Left hindlimb (tissue), 1 donor: Measurements from ENCODE around the gene DCC.

Source experiments
- DNase-seq: peaks from one replicate; pipeline ENCODE4 v3.0.0-alpha.2; 2018

Gene DCC

DNA sequence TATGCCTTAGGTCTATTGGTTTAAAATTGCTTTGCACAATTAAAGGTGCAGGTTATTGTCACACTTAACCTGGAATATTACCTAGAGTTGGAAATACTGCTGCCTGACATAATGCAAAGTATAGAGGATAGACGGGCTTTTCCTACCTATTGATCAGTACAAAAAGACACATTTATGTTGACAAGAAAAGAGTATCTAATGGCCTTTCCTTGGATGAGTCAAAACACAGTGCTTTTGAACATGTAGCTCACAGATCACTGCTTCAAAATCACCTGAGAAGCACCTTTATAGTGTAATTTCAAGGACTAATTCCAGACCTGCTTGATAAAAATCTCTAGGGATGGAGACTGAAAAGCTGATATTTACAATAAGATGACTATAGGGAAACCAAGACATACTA is 262.8 kb downstream of the DCC start:
- no peak for DNase-seq

DNA sequence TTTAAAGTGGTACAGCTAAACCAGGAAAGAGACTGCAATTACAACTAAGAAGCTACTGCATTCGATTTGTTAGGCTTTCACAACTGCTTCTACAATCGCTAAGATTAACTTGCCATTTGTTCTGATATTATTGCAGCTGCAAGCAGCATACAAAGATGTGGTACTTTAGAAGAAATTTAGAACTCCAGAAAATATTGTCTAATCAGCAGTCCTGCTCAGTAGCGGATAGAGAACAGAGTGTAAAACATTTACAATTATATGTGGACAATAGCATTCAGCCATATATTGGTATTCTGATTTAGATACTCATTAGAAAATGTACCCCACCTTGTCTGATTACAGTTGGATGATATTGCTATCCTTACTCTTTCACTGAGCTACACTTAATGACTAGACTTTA is 265.3 kb downstream of the DCC start:
- no peak for DNase-seq

DNA sequence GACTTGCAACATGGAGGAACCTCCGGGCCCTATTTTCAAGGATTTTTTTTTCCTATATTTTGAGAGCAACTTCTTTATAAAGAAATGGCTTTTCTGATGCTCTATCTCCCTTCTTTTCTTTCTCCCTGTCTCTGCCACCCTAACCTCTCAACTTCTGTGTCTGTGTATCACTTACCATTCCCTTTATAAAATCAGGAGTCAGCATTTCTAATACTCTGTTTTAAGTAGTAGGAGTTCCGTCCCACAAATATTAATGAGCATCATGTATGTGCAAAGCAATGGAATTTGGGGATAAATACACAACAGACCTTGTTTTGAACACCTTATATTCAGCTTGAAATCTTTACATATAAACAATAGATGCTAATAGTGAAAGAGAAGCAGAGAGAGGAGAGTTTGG is 268.0 kb downstream of the DCC start:
- no peak for DNase-seq

DNA sequence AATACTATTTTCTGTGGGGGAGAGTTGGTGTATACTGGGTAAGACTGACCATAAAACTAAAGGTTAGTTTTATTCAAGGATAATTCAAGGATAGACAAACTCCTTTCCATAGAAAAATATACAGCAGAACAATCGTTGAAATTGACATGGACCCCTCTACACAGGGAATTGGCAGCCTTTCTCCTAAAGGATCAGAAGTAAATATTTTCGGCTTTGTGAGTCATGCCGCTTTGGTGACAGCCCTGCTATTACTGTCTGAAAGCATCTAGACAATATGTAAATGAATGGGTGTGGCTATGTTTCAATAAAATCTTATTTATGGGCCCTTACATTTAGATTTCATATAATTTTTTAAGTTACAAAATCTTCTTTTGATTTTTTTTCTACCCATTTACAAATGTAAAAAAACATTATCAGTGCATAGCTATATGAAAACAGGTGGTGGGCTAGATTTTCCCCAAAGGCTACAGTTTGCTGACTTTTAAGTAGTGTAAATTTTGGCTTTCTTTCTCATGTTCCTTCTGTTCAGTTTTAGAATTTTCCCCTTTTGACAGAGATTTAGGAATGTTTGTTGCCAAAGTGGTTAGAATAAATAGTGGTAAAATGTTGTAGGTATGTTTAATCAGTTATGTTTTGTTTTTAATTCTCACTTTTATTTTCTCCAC is 270.6 kb downstream of the DCC start:
- no peak for DNase-seq

DNA sequence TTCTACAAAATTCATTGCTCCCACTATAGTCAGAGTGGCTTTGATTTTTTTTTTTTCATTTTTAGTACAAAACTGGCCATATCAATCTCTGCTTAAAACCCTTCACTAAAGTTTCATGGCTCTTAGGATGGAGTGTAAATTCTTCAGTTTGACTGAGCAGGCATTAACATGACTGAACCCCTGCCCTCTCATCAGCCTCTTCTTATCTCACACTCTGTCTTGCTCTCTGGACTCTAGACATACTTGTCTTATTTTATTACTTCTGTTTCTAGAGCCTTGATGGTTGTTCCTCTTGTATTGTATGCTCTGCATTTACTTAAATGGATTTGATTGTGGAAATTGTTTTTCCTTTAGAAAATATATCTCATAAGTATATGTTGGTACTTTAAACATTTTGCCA is 272.4 kb downstream of the DCC start:
- no peak for DNase-seq

DNA sequence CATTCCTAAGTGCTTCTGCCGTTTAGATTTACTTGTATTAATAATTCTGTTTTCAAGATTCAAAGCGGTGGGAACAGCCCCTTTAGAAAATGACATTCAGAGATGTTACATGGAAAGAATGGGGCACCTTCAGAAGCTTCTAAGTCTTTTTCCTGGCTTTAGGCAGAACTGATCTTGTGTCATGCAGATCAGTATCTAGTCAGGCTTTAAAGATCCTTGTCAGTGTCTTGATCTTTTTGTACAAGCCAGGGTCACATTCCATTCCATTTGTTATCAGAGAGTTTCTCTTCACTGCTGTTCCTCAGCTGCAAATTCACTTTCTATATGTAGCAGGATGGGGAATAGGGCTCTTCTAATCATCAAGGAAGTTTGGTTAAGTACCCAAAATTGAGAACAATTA is 275.3 kb downstream of the DCC start:
- no peak for DNase-seq

DNA sequence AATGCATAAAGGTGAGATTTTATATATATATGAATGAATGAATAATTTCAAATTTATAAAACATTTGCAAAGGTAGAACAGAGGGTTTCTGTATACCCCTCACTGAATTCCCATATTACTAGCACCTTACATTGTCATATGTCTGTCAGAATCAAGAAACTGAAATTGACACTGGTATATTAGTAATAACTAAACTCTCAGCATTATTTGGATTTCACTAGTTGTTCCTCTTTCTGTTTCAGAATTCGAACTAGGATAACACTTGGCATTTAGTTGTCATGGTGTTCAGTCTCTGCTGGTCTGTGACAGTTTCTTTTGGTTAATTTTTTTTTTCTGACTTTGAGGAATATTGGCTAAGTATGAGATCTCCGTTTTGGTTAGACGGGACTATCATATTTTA is 275.9 kb downstream of the DCC start:
- no peak for DNase-seq

DNA sequence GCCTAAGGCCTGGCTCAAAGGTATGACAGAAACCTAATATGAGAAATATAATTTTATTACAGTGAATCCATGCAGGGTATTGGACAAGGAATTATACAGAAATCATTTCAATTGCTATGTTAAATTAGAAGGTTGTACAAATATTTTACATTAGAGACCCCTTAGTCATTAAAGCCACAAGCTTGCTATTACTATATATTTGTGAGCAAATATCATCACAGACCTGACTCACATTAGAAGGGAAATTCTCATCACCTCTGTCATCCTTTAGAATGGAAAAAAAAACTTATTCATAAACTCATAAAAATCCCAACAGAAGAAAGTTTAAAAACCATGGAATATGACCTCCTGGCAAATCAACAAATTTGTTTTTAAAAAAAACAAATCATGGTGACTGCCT is 277.9 kb downstream of the DCC start:
- DNase-seq: no peak

DNA sequence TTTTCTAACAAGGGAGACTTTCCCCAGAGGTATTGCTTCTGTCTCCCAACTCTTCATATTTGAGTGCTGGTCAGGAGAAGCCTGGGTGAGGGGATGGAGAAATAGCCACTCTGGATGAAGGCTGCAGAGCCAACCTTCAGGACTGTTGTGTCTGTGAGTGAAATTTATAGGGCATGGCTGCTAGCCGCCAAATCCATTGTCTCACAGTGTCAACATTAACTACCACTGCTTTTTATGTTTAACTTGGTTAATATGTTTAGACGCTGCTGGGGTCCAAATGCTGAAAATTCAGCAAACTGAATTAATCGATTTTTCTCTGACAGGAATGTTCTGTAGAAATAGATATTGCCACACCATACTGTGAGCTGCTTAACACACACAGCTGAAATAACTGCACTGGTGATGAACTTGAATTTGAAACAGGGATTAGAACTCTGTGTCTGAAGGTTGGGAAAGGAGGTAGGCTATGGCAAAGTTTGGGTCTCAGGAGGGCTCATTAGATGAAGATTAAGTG is 281.0 kb downstream of the DCC start:
- DNase-seq: no peak

DNA sequence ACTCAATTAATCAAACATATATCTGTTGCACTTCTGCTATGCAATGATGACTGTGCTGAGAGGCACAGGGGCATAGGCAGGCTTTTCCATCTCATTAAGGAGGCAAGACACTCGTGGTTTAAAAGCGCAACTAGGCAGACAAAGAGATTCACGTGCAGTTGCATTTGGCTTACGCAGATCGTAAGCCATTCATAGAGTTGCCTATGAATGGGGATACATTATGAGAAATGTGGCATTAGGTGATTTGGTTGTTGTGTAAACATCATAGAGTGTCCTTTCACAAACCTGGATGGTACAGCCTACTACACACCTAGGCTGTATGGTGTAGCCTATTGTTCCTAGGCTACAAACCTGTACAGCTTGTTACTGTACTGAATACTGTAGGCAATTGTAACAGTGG is 284.7 kb downstream of the DCC start:
- DNase-seq: no peak

DNA sequence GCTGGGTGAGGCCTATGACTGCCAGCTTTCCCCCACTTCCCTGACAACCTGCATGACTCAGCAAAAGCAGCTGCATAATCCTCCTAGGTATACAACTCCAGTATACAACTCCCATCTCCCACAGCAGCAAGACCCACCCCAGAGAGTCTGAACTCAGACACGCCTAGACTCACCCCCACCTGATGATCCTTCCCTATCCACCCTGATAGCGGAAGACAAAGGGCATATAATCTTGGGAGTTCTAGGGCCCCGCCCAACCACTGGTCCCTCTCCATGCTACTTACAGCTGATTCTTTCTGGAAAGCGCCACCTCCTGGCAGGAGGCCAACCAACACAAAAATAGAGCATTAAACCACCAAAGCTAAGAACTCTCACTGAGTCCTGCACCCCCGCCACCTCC is 296.5 kb downstream of the DCC start:
- no peak for DNase-seq

DNA sequence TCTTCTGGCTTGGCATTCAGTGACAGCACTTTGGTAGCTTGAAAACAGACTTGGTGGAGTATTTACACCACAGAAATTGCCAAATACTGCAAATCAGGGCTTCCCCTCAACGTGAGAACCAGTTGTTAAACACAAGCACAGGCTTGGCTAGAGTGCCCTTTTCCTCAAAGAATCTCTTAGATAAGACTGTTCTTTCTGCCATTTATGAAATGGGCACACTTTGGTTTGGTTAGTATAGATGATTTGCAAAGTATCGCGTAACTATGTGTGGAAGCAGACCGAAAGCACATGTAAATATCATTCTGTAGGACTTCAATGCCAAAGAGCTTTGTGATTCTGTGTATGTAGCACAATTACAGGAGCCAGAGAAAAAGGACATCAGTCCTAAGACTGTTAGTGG is 308.2 kb downstream of the DCC start:
- no peak for DNase-seq

DNA sequence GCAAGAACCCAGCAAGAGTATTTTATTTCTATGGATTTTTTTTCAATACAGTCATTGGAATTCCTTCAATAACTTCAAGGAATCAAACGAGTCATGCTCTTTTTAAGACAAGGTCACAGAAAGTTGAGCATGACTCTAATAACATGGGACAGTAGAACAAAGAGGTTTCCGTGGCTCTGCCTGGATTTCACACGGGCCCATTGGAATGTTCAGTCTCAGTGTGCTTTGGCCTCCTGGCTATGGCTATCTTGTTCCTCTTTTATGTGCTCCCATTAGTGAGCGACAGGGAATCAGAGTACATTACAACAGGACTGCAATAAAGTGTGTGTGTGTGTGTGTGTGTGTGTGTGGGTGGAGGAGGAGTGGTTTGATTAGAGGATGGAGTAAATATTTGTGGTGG is 312.4 kb downstream of the DCC start:
- DNase-seq: no peak

DNA sequence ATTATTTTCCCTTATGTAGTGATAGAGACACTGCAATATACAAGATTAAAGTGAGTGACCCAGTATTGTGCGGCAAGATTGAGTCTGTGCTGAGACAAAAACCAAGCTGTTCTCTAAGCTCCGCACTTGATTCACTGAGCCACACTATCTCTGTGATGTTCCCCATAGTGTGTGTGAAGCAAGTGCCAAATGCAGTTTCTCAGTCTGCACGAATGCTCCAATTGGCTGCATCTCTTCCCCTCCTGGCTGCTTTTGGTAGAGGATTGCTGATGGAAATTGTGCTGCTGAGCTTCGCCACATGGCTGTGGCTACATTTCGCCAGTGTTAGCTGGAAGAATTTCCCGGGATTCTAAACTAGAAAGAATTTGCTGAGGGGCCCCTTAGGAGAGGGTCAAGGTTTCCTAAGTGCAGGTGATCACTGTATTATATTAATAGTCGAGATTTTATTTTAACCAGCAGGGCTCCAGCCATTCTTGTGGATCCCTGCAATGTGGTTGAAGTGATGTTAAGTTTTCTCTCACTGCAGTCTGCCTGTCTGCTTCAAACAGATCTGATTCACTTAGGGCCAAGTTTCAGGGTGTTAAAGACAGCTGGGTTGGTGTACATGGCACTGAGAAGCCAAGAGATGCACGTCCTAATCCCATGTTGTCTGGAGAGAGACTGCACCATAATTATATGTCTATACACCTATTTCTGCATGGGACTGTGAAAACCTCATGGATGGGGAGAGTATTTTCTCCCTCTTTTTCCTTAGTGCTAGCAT is 317.2 kb downstream of the DCC start:
- no peak for DNase-seq

DNA sequence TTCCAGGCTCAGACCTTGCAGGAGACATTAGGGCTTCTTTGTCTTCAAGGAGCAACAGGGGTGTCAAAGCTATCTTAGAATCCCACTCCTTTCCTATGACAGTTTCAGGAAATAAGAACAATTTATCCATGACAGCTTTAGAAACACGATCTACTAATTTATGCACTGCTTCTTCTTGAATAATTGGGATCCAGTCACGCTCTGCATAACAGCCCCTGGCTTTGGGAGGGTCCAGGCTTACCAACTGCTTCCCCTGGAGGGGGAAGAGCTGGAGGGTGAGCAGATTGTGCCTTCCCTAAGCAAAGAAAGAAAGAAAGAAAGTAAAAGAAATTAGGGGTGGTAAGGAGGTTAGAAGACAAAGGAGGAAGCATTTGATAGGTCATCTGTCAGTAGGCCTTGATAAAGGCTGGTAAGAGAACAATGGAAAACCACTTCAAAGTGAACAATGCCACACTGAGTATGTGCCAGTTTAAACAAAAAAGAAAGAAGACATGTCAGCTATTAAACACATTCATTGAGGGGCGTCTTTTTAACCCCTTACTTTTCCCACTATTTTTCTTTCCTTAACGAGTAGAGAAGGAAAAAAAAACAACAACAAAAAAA is 327.6 kb downstream of the DCC start:
- no peak for DNase-seq

DNA sequence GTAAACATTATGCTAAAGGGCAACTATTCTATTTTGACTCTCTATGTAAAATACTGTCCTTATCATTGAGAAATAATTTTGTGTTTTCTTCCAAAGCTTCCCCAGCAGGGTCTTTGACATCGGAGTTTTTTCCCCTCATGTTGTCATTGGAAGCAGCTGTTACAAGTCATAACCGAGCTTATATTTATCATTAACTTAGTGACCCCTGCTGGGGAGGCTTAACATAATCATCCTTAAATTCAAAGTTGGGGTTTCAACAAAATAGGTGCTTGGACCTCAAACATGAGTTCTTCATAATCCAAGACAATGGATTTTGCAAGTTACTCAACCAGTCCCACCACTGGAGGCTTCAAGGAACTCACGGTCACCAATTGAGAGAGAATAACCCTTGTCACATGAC is 330.9 kb downstream of the DCC start:
- no peak for DNase-seq

DNA sequence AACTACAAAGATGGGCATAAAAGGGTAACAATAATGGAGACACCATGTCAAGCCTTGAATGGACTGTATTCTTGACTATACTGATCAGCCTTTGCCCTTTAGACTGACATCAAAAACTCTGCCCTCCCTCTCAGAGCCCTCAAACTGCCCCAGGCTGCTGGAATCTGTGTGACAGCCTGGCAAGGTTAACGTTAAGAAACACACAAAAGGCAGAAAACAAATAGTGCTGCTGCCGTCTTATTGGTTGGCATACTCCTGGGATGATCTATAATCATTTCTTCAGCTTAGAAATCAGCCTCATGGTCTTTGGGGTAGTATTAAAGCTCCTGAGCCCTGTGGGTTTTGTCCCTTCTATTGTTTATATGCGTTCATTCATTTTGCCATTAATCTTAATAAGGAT is 338.0 kb downstream of the DCC start:
- DNase-seq: no peak

DNA sequence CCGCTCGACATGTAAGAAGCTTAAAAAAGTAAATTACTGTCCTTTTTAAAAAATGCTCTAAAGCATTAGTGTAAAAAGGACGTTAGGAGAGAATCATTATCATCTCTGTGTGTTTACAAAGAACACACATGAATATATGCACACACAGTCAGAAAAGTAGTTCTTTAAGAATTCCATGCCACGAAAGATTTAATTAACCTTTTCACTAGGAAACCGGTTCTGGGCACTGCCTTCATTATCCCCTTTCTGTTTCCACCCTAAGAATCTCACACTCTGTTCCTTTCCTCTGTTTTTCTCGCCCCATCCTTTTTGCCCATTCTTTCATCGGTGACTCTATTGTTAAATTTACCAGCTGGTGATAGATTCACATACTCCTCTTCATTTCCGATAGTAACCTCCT is 338.6 kb downstream of the DCC start:
- no peak for DNase-seq

DNA sequence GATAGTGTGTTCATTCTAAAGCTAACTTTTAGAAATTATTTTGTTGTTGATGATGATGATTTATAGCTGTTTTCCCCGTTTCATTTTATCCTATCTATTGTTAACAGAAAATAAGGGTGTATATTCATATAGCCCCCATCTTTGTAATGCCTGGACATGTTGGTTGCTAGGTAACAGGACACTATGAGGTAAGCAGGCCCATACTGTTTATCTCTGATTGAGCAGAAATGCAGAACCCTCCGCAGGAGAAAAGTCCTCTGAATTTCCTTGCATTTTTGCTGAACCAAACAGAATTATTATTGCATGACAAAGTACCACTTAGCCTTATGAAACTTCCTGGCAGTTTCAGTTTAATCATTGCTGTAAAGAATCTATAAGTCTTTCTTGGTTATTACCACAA is 339.4 kb downstream of the DCC start:
- no peak for DNase-seq

DNA sequence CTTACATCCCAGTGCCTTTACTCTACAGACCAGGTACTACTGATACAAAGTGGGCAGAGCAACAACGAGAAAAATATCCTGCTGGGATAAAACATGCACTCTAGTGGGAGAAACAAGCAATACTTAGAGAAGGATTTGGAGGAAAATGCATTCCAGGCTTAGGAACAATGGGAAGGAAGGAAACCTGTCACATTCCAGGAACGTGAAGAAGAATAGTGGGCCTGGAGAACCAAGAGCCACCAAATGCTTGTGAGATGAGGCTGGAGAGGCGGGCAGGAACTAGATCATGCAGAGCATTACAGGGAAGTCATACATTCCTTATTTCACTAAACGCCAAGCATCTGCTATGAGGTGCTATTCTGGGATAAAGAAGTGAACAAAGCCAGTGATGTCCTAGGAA is 342.3 kb downstream of the DCC start:
- no peak for DNase-seq

DNA sequence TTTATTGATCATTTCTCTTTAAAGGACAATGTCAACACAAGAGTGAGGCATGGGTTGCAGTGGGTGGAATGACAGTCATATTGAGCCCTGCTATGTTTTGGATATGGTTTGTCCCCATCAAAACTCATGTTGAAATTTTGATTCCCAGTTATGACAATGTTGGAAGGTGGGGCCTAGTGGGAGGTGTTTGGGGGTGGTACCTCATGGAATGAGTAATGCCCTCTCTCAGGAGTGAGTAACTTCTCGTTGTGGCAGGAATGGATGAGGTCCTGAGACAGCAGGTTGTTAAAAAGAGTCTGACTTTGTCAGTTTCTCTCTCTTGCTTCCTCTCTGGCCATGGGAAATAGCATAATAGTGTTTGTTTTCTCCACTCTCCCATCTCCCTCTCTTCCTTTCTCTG is 345.3 kb downstream of the DCC start:
- DNase-seq: no peak

DNA sequence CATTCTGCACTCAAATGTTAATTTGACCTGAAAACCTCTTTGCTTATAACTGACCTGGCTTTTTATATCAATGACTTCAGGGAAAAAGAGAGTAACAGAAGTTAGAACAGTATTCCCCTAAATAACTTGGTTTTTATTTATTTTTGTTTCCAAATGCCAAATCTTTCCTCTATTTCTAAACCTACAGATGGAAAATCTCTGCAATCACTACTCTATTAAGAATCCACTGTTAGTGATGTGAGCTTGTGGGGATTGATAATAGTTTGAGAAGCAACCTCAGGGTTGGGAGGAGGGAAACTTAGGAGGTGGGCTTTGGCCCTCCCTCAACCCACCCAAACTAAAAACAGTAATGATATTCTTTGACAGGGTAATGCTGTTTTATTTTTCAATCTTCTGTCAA is 351.8 kb downstream of the DCC start:
- no peak for DNase-seq

DNA sequence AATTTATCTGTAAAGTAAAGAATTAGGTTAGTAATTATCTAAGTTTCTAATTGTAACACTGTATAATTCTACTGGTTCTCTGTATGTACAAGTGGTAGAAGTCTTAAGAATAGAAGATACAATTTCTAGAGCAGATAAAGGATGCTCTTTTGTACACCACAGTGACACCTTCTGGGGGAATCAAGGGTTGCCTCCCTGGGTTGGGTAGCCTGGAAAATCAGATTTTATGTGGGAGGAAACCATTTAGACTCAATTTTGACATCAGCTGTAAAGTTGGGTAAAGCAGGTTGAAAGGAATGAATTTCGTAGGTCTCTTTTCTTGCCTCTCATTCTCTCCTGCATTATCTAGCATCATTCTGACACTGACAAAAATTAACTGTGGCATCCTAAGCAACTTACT is 354.8 kb downstream of the DCC start:
- no peak for DNase-seq

DNA sequence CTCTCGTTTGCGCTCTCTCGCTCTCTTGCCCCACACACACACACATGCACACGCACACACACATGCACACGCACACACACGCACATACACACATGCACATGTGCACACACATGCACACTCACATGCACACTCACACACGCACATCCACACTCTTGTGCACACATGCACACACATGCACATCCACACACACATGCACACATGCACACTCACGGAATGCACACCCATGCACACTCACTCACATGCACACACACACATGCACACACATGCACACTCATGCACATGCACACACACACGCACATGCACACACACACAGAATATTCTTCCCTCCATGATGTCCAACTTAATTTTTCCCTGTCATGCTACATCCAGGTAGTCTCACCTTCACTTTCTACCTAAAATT is 360.1 kb downstream of the DCC start:
- no peak for DNase-seq
